HCT116 (cell line): Measurements from ENCODE around the gene TEX2. TPM values are rescaled to one million over a fixed set of nuclear protein-coding genes. Genes with fewer than 3 reads are reported as not detected.
A peak's percentile ranks its signal among the peaks of the same experiment; 100 is the strongest.

ENCODE experiments used
- ATAC-seq: fragments of 200-7000 bp; cut with Tn5 transposase; 2 replicates; pipeline ENCODE4 v1.9.1; 2020; ENCODE audit warnings: mild to moderate bottlenecking, moderate library complexity
- BruUV-seq: library from RNA; stranded (reverse); fragments of 400-500 nt; replicated peaks from 2 replicates; lab custom pipeline; 2021; lab: Mats Ljungman, UMichigan
- CTCF ChIA-PET: fragments of 300-600 bp; sonication (Branson Sonifier 250); formaldehyde crosslinking; loops from one replicate; lab custom pipeline; 2021; ENCODE audit warnings: antibody characterized with exemption; lab: Charles Lee
- POLR2A ChIA-PET: fragments of 300-600, 350-600 bp; sonication (Branson Sonifier 250); formaldehyde crosslinking; loops from one replicate; lab custom pipeline; 2021; ENCODE audit warnings: antibody characterized with exemption; lab: Charles Lee
- RAD21 ChIA-PET, 2 experiments: fragments of 300-600 bp; sonication (Branson Sonifier 250); formaldehyde crosslinking; loops; one replicate each; lab custom pipeline; 2023; ENCODE audit warnings: low total read pairs in 2 of 2; ENCODE audit not compliant: uncharacterized antibody in 2 of 2, unreplicated experiment in 2 of 2, low non-redundant PET in 1 of 2; lab: Charles Lee
- DNase-seq: peaks from one replicate; pipeline ENCODE4 v3.0.0-alpha.2; 2010; ENCODE audit warnings: low read depth, low spot score
- H2AFZ ChIP-seq: fragments of 200-600 bp; shearing (Covaris generic), sonication (generic); 2 replicates; pipeline ENCODE4 v1.6.1; 2017; ENCODE audit warnings: low read depth, mixed run types, mixed read lengths, antibody characterized with exemption, low read length; ENCODE audit not compliant: poor library complexity, severe bottlenecking
- H3K27ac ChIP-seq: 2 replicates; pipeline ENCODE4 v1.5.1; 2012; ENCODE audit warnings: low read depth, low read length
- H3K27me3 ChIP-seq: fragments of 200-600 bp; sonication (generic); 2 replicates; pipeline ENCODE4 v1.6.1; 2016; ENCODE audit warnings: mixed run types, low read length, mixed read lengths; ENCODE audit not compliant: insufficient read depth
- H3K36me3 ChIP-seq, 2 experiments: fragments of 200-500 bp in 1 of 2; fragments of 200-600 bp in 1 of 2; sonication (Bioruptor generic) in 1 of 2; sonication (generic) in 1 of 2; 2 replicates each; pipeline versions ENCODE4 v1.5.1 to v1.6.1; 2014 to 2016; ENCODE audit warnings: low read length in 2 of 2, inconsistent platforms in 1 of 2, mixed read lengths in 1 of 2, mixed run types in 1 of 2; ENCODE audit not compliant: insufficient read depth in 2 of 2, control insufficient read depth in 1 of 2
- H3K4me1 ChIP-seq, 2 experiments: fragments of 200-600 bp in 1 of 2; sonication (generic) in 1 of 2; 2 replicates each; pipeline versions ENCODE4 v1.5.1 to v1.6.1; 2012 to 2017; ENCODE audit warnings: low read length in 2 of 2, inconsistent platforms in 1 of 2, mild to moderate bottlenecking in 1 of 2, mixed read lengths in 1 of 2, mixed run types in 1 of 2, moderate library complexity in 1 of 2; ENCODE audit not compliant: insufficient read depth in 2 of 2, control insufficient read depth in 1 of 2
- H3K4me2 ChIP-seq: fragments of 200-600 bp; sonication (generic); 2 replicates; pipeline ENCODE4 v1.6.1; 2017; ENCODE audit warnings: mixed run types, low read length, mixed read lengths
- H3K4me3 ChIP-seq, 2 experiments: fragments of 200-600 bp in 1 of 2; sonication (generic) in 1 of 2; replicated peaks in 1 of 2; 2 replicates each; pipeline ENCODE4 v1.5.1; 2011 to 2016; ENCODE audit warnings: low read length in 2 of 2, control low read depth in 1 of 2, low read depth in 1 of 2, mild to moderate bottlenecking in 1 of 2, mixed read lengths in 1 of 2, mixed run types in 1 of 2
- H3K79me2 ChIP-seq: fragments of 200-600 bp; sonication (generic); 2 replicates; pipeline ENCODE4 v1.6.1; 2017; ENCODE audit warnings: mild to moderate bottlenecking, mixed run types, low read length, moderate library complexity, mixed read lengths; ENCODE audit not compliant: insufficient read depth
- H3K9ac ChIP-seq: fragments of 200-600 bp; sonication (generic); 2 replicates; pipeline ENCODE4 v1.6.1; 2016; ENCODE audit warnings: low read length, mixed read lengths
- H3K9me2 ChIP-seq: fragments of 200-600 bp; sonication (generic), shearing (Covaris generic); 2 replicates; pipeline ENCODE4 v1.6.1; 2017; ENCODE audit warnings: mixed run types, mild to moderate bottlenecking, moderate library complexity; ENCODE audit not compliant: insufficient read depth
- H3K9me3 ChIP-seq, 2 experiments: fragments of 200-500 bp in 1 of 2; fragments of 200-600 bp in 1 of 2; sonication (Bioruptor generic) in 1 of 2; sonication (generic) in 1 of 2; 2 replicates each; pipeline ENCODE4 v1.6.1; 2014 to 2017; ENCODE audit warnings: low read length in 2 of 2, mixed read lengths in 2 of 2, inconsistent platforms in 1 of 2, low read depth in 1 of 2, mild to moderate bottlenecking in 1 of 2, mixed run types in 1 of 2, moderate library complexity in 1 of 2; ENCODE audit not compliant: control insufficient read depth in 1 of 2, insufficient read depth in 1 of 2
- H4K20me1 ChIP-seq: fragments of 200-600 bp; sonication (generic), shearing (Covaris generic); 2 replicates; pipeline ENCODE4 v1.6.1; 2017; ENCODE audit warnings: mixed run types, mild to moderate bottlenecking, moderate library complexity; ENCODE audit not compliant: insufficient read depth
- CTCF ChIP-seq, 3 experiments: fragments of 200-600 bp in 1 of 3; sonication (generic) in 1 of 3; IDR thresholded peaks in 2 of 3; conservative IDR thresholded peaks in 1 of 3; 2 replicates each; pipeline ENCODE4 v1.5.1; 2012 to 2017; ENCODE audit warnings: low read depth in 2 of 3, low read length in 2 of 3, antibody characterized with exemption in 1 of 3, borderline replicate concordance in 1 of 3, control low read depth in 1 of 3, mild to moderate bottlenecking in 1 of 3, mixed read lengths in 1 of 3, mixed run types in 1 of 3, moderate library complexity in 1 of 3; ENCODE audit not compliant: insufficient read depth in 1 of 3
- EGR1 ChIP-seq: IDR thresholded peaks from 2 replicates; pipeline ENCODE4 v1.6.1; 2012; ENCODE audit warnings: low read depth
- EZH2 ChIP-seq: fragments of 200-600 bp; sonication (generic); IDR thresholded peaks from 2 replicates; pipeline ENCODE4 v1.6.1; 2017; ENCODE audit warnings: antibody characterized with exemption, mixed run types
- EZH2phosphoT487 ChIP-seq: fragments of 200-600 bp; IDR thresholded peaks from 2 replicates; pipeline ENCODE4 v1.6.1; 2018; ENCODE audit warnings: antibody characterized with exemption, borderline replicate concordance
- RAD21 ChIP-seq: IDR thresholded peaks from 2 replicates; pipeline ENCODE4 v1.6.1; 2012; ENCODE audit warnings: low read depth, mild to moderate bottlenecking
- SIN3A ChIP-seq: IDR thresholded peaks from 2 replicates; pipeline ENCODE4 v1.6.1; 2012; ENCODE audit warnings: low read depth
- YY1 ChIP-seq: IDR thresholded peaks from 2 replicates; pipeline ENCODE4 v1.6.1; 2011; ENCODE audit warnings: low read length, low read depth, moderate library complexity, mild to moderate bottlenecking; ENCODE audit not compliant: insufficient replicate concordance; ENCODE audit errors: extremely low read depth
- ZBTB33 ChIP-seq: IDR thresholded peaks from 2 replicates; pipeline ENCODE4 v1.6.1; 2011; ENCODE audit warnings: mild to moderate bottlenecking, low read length, moderate library complexity; ENCODE audit not compliant: insufficient replicate concordance; ENCODE audit errors: extremely low read depth
- ZFX ChIP-seq: fragments of 450-650 bp; IDR thresholded peaks from 2 replicates; pipeline ENCODE4 v1.6.1; 2017
- intact Hi-C: fragments of 100-400 bp; cut with micrococcal nuclease; formaldehyde crosslinking; loops from 2 replicates; pipeline ENCODE4 v1.10.0; 2022
- total RNA-seq: library from RNA; stranded (reverse); gene quantifications from one replicate; pipeline ENCODE4 v1.2.1, GENCODE V29; 2021; ENCODE audit not compliant: unreplicated experiment

TEX2 gene
- total RNA-seq, 1 experiment from 2014 or later, result 24.6 TPM

GRCh38 chr17:64281962-64282752 is 19.1 kb upstream of the TEX2 start:
- ATAC-seq, result peak; percentile 89
- no peaks in the 10 kb centered on the region for H4K20me1 ChIP-seq
- BruUV-seq, result no TSS peak
- TF ChIP-seq ZBTB33, result no peak
- TF ChIP-seq EGR1, result peak; percentile 73
- TF ChIP-seq SIN3A, result no peak
- TF ChIP-seq EZH2, result no peak
- no peak for TF ChIP-seq EZH2phosphoT487
- peak; percentile 94 for TF ChIP-seq RAD21
- peak; percentile 87 to 94 (median 91) for TF ChIP-seq CTCF (IDR thresholded peaks at IDR 0.05 in 2 of 3, conservative IDR thresholded peaks at IDR 0.05 in 1 of 3; ENCODE audit: borderline replicate concordance in 1 of 3, insufficient read depth in 1 of 3, low read depth in 2 of 3, low read length in 2 of 3)
- TF ChIP-seq YY1, result no peak
- TF ChIP-seq ZFX, result no peak
- H3K36me3 ChIP-seq, result no peaks in the 10 kb centered on the region
- peak overlapping the region; percentile 76 for H2AFZ ChIP-seq
- ChIA-PET RAD21 (interaction anchor here (0.6 to 2.0 kb wide), 6 partner anchors 113 to 151 kb away, joined by 3 to 6 read pairs (median 3); partner anchors contain the start of gene ERN1 (in 1 of the 2)), CTCF (interaction anchor here (0.6 to 2.5 kb wide), 23 partner anchors 9 to 363 kb away, joined by 3 to 30 read pairs (median 4); partner anchors contain the start of genes CEP95, DDX5 and GH1), POLR2A (interaction anchor here (1.6 kb wide), 1 partner anchor 136 kb away, joined by 27 read pairs; no protein-coding TSS in a partner anchor)
- no peaks in the 10 kb centered on the region for H3K9me3 ChIP-seq
- no peak overlapping the region for H3K27ac ChIP-seq
- peak; percentile 86 for DNase-seq
- no peaks in the 10 kb centered on the region for H3K27me3 ChIP-seq
- H3K4me2 ChIP-seq, result no peak overlapping the region
- intact Hi-C loops, result loop anchor here (1.0 to 10.0 kb wide), 5 partner anchors 134 to 370 kb away; partner anchors contain the start of genes CSHL1 and ERN1
- H3K4me3 ChIP-seq, result no peak overlapping the region
- H3K79me2 ChIP-seq, result no peaks in the 10 kb centered on the region
- H3K9ac ChIP-seq, result no peak overlapping the region
- no peaks in the 10 kb centered on the region for H3K9me2 ChIP-seq
- peaks cover 0 to 10% of the 10 kb centered on the region in 2 experiments; a peak in 2 of 4 replicates for H3K4me1 ChIP-seq
